AG10803 (cell line): Measurements from ENCODE around the gene NR2F1-AS1.

Experiments used
- DNase-seq: peaks from one replicate; pipeline ENCODE4 v3.0.0; 2010; ENCODE audit warnings: low read depth
- H3K4me3 ChIP-seq: 2 replicates; pipeline ENCODE4 v1.5.1; 2011; ENCODE audit warnings: mild to moderate bottlenecking, low read length, control low read depth
- CTCF ChIP-seq: conservative IDR thresholded peaks from 2 replicates; pipeline ENCODE4 v1.5.1; 2011; ENCODE audit warnings: mild to moderate bottlenecking, low read length, control low read depth, inconsistent platforms

NR2F1-AS1 gene

GRCh38 chr5:93608855-93609254, 27.8 kb upstream of the NR2F1-AS1 start:
- TF ChIP-seq CTCF, result no peak
- no peak for DNase-seq
- no peak overlapping the region for H3K4me3 ChIP-seq

GRCh38 chr5:93607367-93608258, 26.6 kb upstream of the NR2F1-AS1 start:
- H3K4me3 ChIP-seq, result peak overlapping the region; percentile 22; the same call in 1 of the 2 replicates
- peak; percentile 72 for TF ChIP-seq CTCF
- peak; percentile 59 for DNase-seq

- no peak for TF ChIP-seq CTCF
- DNase-seq, result no peak
- H3K4me3 ChIP-seq, result no peak overlapping the region
Measured at GRCh38 chr5:93606382-93606752, 25.3 kb upstream of the NR2F1-AS1 start.

- H3K4me3 ChIP-seq, result no peak overlapping the region
- TF ChIP-seq CTCF, result no peak
Measured at GRCh38 chr5:93604644-93605515, 23.9 kb upstream of the NR2F1-AS1 start.

GRCh38 chr5:93603793-93604643, 23.0 kb upstream of the NR2F1-AS1 start:
- no peak for TF ChIP-seq CTCF
- DNase-seq, result peak; percentile 47
- H3K4me3 ChIP-seq, result no peak overlapping the region; the same call in 1 of the 2 replicates

More at GRCh38 chr5:93604644-93605515, 23.9 kb upstream of the NR2F1-AS1 start:
- no peak for DNase-seq

- no peak for DNase-seq
- H3K4me3 ChIP-seq, result no peak overlapping the region
- no peak for TF ChIP-seq CTCF
Measured at GRCh38 chr5:93603078-93603792, 22.2 kb upstream of the NR2F1-AS1 start.
